CD14-positive monocyte (primary cell): ENCODE measurements around the gene SAMD13. TPM values are rescaled to one million over a fixed set of nuclear protein-coding genes. Genes with fewer than 3 reads are reported as not detected.

Experiments
- DNase-seq, 3 donors: peaks; one replicate each; pipeline ENCODE4 v3.0.0-alpha.2; 2011 to 2022
- H2AFZ ChIP-seq: 2 replicates; pipeline ENCODE4 v1.6.0; 2012; ENCODE audit warnings: mild to moderate bottlenecking, low read depth, low read length, inconsistent platforms; ENCODE audit not compliant: insufficient read depth, poor library complexity, severe bottlenecking
- H3K27ac ChIP-seq, 2 donors: 1 replicate in 1 of 2; 2 replicates in 1 of 2; pipeline ENCODE4 v1.5.1; 2012 to 2013; ENCODE audit warnings: low read length in 2 of 2, control low read depth in 1 of 2, inconsistent platforms in 1 of 2, low read depth in 1 of 2, mild to moderate bottlenecking in 1 of 2
- H3K27me3 ChIP-seq, 2 donors: one replicate each; pipeline versions ENCODE4 v1.6.0 to v1.6.1; 2011 to 2013; ENCODE audit warnings: low read length in 2 of 2; ENCODE audit not compliant: control insufficient read depth in 2 of 2, insufficient read depth in 2 of 2
- H3K36me3 ChIP-seq, 2 donors: replicated peaks in 1 of 2; 1 replicate in 1 of 2; 2 replicates in 1 of 2; pipeline versions ENCODE4 v1.5.1 to v1.6.1; 2012 to 2013; ENCODE audit warnings: low read length in 2 of 2, control low read depth in 1 of 2, inconsistent platforms in 1 of 2, mild to moderate bottlenecking in 1 of 2; ENCODE audit not compliant: insufficient read depth in 2 of 2, control insufficient read depth in 1 of 2
- H3K4me1 ChIP-seq, 2 donors: 1 replicate in 1 of 2; 2 replicates in 1 of 2; pipeline versions ENCODE4 v1.5.1 to v1.6.1; 2012 to 2013; ENCODE audit warnings: low read length in 2 of 2, control low read depth in 1 of 2, inconsistent platforms in 1 of 2, mild to moderate bottlenecking in 1 of 2, moderate library complexity in 1 of 2; ENCODE audit not compliant: insufficient read depth in 2 of 2, control insufficient read depth in 1 of 2
- H3K4me2 ChIP-seq: replicated peaks from 2 replicates; pipeline ENCODE3; 2012; ENCODE audit warnings: low read length, moderate library complexity, mild to moderate bottlenecking; ENCODE audit not compliant: poor library complexity, severe bottlenecking; ENCODE audit errors: extremely low read depth
- H3K4me3 ChIP-seq, 3 experiments: fragments of 200-600 bp in 1 of 3; sonication (generic) in 1 of 3; replicated peaks in 1 of 3; 1 replicate in 2 of 3; 2 replicates in 1 of 3; pipeline ENCODE4 v1.5.1; 2011 to 2013; ENCODE audit warnings: low read length in 3 of 3, mild to moderate bottlenecking in 3 of 3, control low read depth in 2 of 3, low read depth in 2 of 3, inconsistent platforms in 1 of 3, moderate library complexity in 1 of 3
- H3K79me2 ChIP-seq: 2 replicates; pipeline ENCODE4 v1.6.0; 2012; ENCODE audit warnings: mild to moderate bottlenecking, control low read depth, inconsistent platforms, low read length, moderate library complexity; ENCODE audit not compliant: insufficient read depth
- H3K9ac ChIP-seq: 2 replicates; pipeline ENCODE4 v1.6.0; 2017; ENCODE audit warnings: low read length, mild to moderate bottlenecking; ENCODE audit not compliant: insufficient read depth, poor library complexity, severe bottlenecking
- H3K9me3 ChIP-seq, 2 donors: replicated peaks in 1 of 2; 1 replicate in 1 of 2; 2 replicates in 1 of 2; pipeline versions ENCODE4 v1.5.1 to v1.6.1; 2012 to 2013; ENCODE audit warnings: low read length in 2 of 2, control low read depth in 1 of 2; ENCODE audit not compliant: control insufficient read depth in 1 of 2, insufficient read depth in 1 of 2
- H4K20me1 ChIP-seq: 2 replicates; pipeline ENCODE4 v1.6.0; 2012; ENCODE audit warnings: mild to moderate bottlenecking, low read length, control low read depth, moderate library complexity; ENCODE audit not compliant: insufficient read depth
- H3K27ac Mint-ChIP-seq, 7 donors: one replicate each; pipeline ENCODE4 v1.8.0; 2020; ENCODE audit warnings: mild to moderate bottlenecking in 7 of 7, mixed read lengths in 7 of 7, moderate library complexity in 6 of 7, inconsistent platforms in 2 of 7
- H3K27me3 Mint-ChIP-seq, 3 donors: one replicate each; pipeline ENCODE4 v1.8.0; 2021 to 2022; ENCODE audit warnings: low read depth in 3 of 3, mild to moderate bottlenecking in 3 of 3, mixed read lengths in 3 of 3, moderate library complexity in 3 of 3, inconsistent platforms in 1 of 3
- H3K36me3 Mint-ChIP-seq, 2 donors: one replicate each; pipeline ENCODE4 v1.8.0; 2020; ENCODE audit warnings: mixed read lengths in 2 of 2, inconsistent platforms in 1 of 2, mild to moderate bottlenecking in 1 of 2
- H3K4me1 Mint-ChIP-seq: one replicate; pipeline ENCODE4 v1.8.0; 2020; ENCODE audit warnings: mild to moderate bottlenecking, mixed read lengths
- H3K4me3 Mint-ChIP-seq, 2 donors: one replicate each; pipeline ENCODE4 v1.8.0; 2020; ENCODE audit warnings: mild to moderate bottlenecking in 2 of 2, mixed read lengths in 2 of 2, moderate library complexity in 1 of 2
- H3K9me3 Mint-ChIP-seq, 7 donors: one replicate each; pipeline ENCODE4 v1.8.0; 2020 to 2022; ENCODE audit warnings: mixed read lengths in 7 of 7, mild to moderate bottlenecking in 6 of 7, moderate library complexity in 6 of 7, inconsistent platforms in 2 of 7
- WGBS: methylation state at CpG from one replicate; pipeline ENCODE4 v1.1.5; 2013; ENCODE audit warnings: missing lambda C conversion rate; ENCODE audit not compliant: insufficient coverage; 5-methylcytosine and 5-hydroxymethylcytosine counted together
- intact Hi-C, 2 donors: fragments of 100-400 bp; cut with micrococcal nuclease; formaldehyde crosslinking; loops; one replicate each; pipeline versions ENCODE4 v1.15.0 to v1.15.1; 2023
- polyA plus RNA-seq, 3 donors: library from polyadenylated mRNA; depleted of rRNA in 1 of 3; unstranded in 2 of 3; stranded (reverse) in 1 of 3; fragments of 300-500 nt in 2 of 3; fragments of >200 nt in 1 of 3; fragmentation: Illumina TruSeq in 2 of 3; gene quantifications; 1 replicate in 2 of 3; 2 replicates in 1 of 3; pipeline ENCODE4 v1.2.3, GENCODE V29; 2012 to 2021
- TF ChIP-seq, protein P1 (sequence below): fragments of 200-600 bp; IDR thresholded peaks from one replicate; pipeline ENCODE4 v1.8.0; 2022; ENCODE audit warnings: antibody characterized with exemption, mild to moderate bottlenecking

The SAMD13 gene
- polyA plus RNA-seq, 3 donors: 0.33 to 0.56 (median 0.39) TPM

DNA sequence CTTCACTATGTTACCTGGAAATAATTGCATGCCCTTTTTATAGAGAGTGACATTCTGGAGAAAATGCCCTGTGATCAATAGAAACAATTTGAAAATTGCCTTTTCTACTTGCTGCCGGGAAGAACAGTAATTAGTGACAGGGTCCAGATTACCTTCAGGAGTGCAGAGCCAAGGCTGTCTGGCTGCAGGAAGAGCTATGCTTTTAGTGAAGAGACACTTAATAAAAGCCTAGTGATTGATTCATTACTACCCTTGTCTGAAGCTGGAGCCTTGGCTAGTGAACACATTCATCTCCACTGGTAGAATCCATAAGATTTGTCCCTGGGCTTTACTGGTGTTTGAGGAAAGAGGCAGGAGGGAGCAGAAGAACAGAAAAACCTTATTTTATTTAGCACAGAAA is 83.8 kb downstream of the SAMD13 start:
- H3K36me3 ChIP-seq: no peaks in the 10 kb centered on the region
- Mint-ChIP-seq H3K36me3 (no peaks in the 10 kb centered on the region), H3K27ac (no peak overlapping the region), H3K4me1 (peaks cover 26% of the 10 kb centered on the region), H3K4me3 (no peak overlapping the region), H3K27me3 (no peaks in the 10 kb centered on the region), H3K9me3 (peaks cover 0 to 4% (median 0%) of the 10 kb centered on the region in 7 donors)
- no CpG with 5 or more reads among the region's 1 CpG for WGBS
- H2AFZ ChIP-seq: no peak overlapping the region
- no peak overlapping the region for H3K9ac ChIP-seq
- H3K4me1 ChIP-seq: peaks cover 20 to 23% of the 10 kb centered on the region in 2 donors
- intact Hi-C loops: no loop called here
- H3K4me3 ChIP-seq: no peak overlapping the region
- H3K4me2 ChIP-seq: no peak overlapping the region
- no peak for DNase-seq
- TF ChIP-seq, protein P1, sequence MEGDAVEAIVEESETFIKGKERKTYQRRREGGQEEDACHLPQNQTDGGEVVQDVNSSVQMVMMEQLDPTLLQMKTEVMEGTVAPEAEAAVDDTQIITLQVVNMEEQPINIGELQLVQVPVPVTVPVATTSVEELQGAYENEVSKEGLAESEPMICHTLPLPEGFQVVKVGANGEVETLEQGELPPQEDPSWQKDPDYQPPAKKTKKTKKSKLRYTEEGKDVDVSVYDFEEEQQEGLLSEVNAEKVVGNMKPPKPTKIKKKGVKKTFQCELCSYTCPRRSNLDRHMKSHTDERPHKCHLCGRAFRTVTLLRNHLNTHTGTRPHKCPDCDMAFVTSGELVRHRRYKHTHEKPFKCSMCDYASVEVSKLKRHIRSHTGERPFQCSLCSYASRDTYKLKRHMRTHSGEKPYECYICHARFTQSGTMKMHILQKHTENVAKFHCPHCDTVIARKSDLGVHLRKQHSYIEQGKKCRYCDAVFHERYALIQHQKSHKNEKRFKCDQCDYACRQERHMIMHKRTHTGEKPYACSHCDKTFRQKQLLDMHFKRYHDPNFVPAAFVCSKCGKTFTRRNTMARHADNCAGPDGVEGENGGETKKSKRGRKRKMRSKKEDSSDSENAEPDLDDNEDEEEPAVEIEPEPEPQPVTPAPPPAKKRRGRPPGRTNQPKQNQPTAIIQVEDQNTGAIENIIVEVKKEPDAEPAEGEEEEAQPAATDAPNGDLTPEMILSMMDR: no peak
- no peak overlapping the region for H3K27ac ChIP-seq
- no peaks in the 10 kb centered on the region for H3K27me3 ChIP-seq
- no peaks in the 10 kb centered on the region for H4K20me1 ChIP-seq
- no peaks in the 10 kb centered on the region for H3K9me3 ChIP-seq
- no peaks in the 10 kb centered on the region for H3K79me2 ChIP-seq

DNA sequence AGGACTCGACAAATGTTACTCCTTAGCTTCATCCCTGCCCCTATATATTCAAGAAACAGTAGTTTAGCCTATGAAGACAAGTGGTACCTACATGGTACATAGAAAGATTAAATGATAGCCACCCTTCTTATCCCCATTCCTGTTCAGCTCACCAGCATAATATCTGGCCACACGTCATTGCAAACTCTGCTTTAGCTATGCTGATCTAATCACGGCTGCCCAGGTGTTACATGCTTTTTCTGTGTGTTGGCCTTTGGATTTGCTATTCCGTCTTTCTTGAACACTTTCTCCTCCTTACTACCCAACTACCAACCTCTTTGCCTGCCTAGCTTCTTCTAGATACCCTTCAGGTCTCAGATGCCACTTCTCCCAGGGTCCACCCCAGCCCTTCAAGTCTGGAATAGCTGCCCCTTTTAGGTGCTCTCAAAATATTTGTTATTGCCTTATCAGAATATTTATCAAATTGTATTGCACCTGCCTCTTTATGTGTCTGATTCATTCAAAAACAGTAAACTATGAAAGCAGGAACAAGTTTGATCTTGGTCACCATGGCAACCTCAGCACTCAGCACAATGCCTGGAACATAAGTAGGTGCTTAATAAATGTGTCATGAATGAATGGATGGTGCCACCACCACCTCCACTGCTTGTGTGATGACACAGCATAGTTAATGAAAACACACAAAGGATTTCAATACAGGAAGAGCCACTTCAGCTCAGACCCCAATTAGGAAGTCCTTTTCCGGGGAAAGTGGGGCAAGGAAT is 85.4 kb downstream of the SAMD13 start:
- Histone ChIP-seq H3K27ac (no peak overlapping the region), H4K20me1 (no peaks in the 10 kb centered on the region), H3K27me3 (no peaks in the 10 kb centered on the region), H3K4me2 (no peak overlapping the region), H3K4me3 (no peak overlapping the region), H3K9ac (no peak overlapping the region), H3K79me2 (no peaks in the 10 kb centered on the region), H3K9me3 (no peaks in the 10 kb centered on the region), H3K36me3 (no peaks in the 10 kb centered on the region), H3K4me1 (peaks cover 20 to 25% of the 10 kb centered on the region in 2 donors), H2AFZ (no peak overlapping the region)
- peaks cover 27% of the 10 kb centered on the region for H3K4me1 Mint-ChIP-seq
- H3K9me3 Mint-ChIP-seq: peaks cover 0 to 4% (median 0%) of the 10 kb centered on the region in 7 donors
- H3K27me3 Mint-ChIP-seq: no peaks in the 10 kb centered on the region
- WGBS: 76% methylated on average over 3 of the region's 5 CpGs
- no peaks in the 10 kb centered on the region for H3K36me3 Mint-ChIP-seq
- H3K4me3 Mint-ChIP-seq: no peak overlapping the region
- peak overlapping the region in 2 of 7 donors; percentile 0 to 63 for H3K27ac Mint-ChIP-seq
- intact Hi-C loops: loop anchor here in 1 of 2 donors (2.0 kb wide), 1 partner anchor 20 kb away; no protein-coding TSS in a partner anchor
- TF ChIP-seq, protein P1: no peak
- no peak for DNase-seq
